IPS-18c (cell line): ENCODE data around the gene FN1.

ENCODE experiments used
- H3K4me3 ChIP-seq: 2 replicates; pipeline ENCODE4 v1.7.0; 2013; ENCODE audit warnings: low read depth, mild to moderate bottlenecking, low read length, moderate library complexity; ENCODE audit not compliant: insufficient read depth
- H3K9me3 ChIP-seq: one replicate; pipeline ENCODE4 v1.6.1; 2013; ENCODE audit warnings: mild to moderate bottlenecking, low read length, moderate library complexity; ENCODE audit not compliant: control insufficient read depth, insufficient read depth

Gene FN1

DNA sequence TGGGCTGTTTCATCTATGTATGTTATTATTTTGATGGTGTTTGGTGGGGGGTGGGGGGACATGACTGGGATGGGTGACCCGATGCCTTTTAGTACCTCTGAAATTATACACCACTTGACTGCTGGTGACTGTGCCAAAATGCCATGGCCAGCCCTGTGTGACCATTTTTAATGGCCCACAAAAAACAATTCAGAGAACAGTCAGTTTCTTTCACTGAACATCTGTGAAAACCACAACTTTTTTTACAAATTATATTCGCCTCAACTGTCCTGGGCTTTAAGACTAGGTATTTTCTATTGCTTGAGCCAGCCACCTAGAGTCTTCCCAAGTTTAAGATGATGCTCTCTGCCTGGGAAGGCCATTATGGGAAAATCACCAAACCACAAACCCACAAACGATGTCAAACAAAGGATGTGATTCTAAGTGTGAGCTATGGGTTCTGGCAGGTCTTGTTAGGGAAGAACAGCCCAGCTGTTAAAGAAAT lies 33.9 kb downstream of the FN1 start:
- no peaks in the 10 kb centered on the region for H3K9me3 ChIP-seq
- H3K4me3 ChIP-seq, result no peak overlapping the region

DNA sequence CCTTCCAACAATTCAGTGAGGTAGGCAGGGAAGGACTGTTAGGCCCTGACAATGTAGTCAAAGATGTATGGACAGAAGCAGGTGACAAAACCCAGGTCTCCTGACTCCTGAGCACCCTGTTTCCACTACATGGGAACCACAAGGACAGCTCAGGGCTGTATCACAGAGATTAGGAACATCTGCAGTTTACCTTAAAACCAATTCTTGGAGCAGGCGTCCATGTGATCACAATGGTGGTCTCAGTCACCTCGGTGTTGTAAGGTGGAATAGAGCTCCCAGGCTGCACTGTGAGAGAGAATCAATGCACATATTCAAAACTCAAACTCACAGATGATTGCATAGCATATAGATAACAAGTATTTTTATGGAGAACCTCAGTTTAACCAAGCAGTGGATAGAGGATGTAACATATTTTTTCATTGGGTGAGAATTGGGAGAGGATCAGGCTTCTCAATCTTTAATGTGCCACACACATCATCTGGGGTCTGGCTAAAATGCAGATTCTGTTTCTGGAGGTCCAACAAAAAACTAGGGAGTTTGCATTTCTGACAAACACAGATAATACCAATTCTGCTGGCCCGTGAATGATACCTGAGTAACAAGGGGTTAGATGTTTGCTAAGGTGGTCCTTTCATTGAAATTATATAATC lies 36.7 kb downstream of the FN1 start:
- Histone ChIP-seq H3K4me3 (no peak overlapping the region), H3K9me3 (no peaks in the 10 kb centered on the region)

DNA sequence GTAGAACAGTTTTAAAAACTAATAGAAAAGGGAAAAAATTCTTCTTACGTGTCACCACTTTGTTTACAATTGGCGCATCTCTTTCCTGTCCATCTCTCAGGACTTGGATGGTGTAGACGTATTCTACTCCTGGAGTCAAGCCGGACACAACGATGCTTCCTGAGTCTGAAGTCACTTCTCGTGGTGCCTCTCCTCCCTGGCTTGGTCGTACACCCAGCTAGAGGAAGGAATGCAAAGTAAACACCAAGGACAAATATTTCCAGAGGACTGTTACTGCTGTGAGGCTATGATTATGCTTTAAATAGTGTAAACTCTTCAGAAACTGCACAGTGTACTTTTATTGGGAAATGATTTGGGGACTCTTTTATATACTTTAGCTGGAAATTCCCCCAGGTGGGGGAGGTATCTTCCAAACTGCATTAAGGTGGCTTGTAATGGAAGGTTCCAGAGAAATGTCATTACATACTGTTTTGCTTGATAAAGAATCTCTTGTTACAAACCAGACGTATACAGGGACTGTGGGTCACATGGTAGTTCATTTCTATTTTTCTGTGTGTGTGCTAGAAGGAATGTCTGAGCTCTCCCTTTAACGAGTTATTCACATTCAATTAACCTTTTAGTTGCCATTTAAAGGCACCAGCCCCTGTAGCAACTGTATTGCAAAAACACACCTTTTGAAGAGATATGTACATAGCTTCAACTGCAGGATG lies 38.1 kb downstream of the FN1 start:
- Histone ChIP-seq H3K9me3 (no peaks in the 10 kb centered on the region), H3K4me3 (no peak overlapping the region)

DNA sequence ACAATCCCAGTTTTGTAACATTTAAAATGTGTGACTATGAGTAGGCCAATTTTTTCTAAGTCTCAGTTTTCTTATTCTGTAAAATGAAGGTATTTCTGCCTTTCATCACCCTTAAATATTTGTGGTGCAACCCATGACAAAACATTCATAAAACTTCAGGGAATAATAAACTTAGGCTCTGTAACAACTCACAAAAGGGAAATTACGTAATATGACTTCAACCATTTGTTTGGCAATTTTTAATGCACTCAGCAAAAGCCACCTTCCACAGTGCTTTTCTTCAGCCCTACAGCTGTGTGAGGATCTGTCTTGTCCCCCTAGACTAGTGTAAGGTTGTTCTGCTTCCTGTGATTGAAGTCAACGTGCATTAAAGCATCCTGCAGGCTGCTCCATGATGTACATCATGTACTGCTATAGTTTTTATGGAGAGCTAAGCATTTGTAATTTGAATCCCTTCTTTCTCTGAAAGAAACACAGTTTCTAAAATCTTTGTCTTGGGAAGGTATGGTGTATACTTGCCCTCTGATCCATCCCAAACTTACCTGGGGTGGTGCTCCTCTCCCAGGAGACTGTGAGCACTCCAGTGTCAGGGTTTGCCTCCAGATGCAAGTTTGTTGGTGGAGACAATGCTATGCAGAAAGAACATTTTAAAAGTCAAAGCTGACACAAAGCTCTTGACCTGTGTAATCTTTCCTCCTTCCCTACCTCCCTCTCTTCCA lies 39.1 kb downstream of the FN1 start:
- Histone ChIP-seq H3K4me3 (no peak overlapping the region), H3K9me3 (no peaks in the 10 kb centered on the region)

DNA sequence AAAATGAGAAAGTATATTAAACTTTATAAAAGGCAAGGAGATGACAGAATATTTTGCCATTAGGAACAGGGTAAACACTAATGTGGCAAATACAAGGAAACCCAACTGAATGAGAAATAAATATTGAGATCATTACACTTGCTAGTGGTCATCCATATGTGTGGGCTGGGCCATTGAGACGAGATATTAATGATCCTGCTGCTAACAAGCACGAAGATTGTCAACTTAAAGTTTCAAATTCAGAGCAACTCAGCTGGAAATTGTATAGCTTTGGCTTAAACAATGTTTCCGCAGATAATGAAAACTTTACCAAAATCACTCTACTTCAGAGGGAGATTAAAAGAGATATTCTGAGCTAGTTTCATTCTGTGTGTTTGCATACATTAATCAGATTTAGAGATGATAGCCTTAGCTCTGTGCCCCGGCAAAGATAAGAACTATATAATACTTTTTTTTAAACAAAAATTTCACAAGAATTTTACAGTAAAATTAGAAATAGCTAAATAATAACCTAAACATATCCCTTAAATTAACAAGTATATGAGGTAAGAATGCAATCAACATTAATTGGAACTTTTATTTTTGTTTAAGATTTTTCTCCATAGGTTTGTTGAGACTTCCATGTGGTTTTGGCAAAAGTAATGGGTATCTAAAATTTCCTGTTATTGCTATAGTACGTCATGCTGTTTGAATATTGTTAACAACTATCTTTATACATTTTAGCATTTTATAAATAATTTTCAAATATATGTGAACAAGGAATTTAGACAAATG lies 40.0 kb downstream of the FN1 start:
- H3K9me3 ChIP-seq, result no peaks in the 10 kb centered on the region
- H3K4me3 ChIP-seq, result no peak overlapping the region

DNA sequence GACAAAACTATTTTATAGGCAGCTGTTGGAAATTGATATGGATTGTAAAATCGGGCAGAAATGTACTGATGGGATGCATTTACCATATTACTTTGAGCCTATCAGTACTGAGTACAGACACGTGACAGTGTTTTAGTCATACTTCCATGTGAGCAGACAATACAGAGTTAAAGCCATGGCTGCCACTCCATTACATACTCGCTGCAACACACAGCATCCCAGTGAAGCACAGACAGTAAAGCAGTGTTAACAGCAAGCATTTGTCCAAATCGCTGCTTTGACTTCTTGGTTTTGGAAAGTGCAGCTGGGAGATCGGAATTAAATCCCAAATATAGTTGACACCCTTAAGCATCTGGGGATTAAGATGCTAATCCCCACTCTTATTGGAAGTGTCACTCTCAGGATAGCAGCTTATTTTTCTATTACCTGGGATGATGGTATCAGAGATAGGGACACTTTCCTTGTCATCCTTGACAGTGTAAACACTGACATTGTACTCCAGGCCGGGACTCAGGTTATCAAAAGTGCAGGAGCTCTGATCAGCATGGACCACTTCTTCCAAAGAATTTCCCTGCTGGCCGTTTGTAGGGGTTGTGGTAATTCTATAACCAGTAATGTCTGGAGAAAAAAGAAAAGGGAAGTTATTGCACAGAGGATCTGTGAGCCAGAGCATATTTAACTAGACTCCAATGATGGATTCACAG lies 41.6 kb downstream of the FN1 start:
- no peak overlapping the region for H3K4me3 ChIP-seq

DNA sequence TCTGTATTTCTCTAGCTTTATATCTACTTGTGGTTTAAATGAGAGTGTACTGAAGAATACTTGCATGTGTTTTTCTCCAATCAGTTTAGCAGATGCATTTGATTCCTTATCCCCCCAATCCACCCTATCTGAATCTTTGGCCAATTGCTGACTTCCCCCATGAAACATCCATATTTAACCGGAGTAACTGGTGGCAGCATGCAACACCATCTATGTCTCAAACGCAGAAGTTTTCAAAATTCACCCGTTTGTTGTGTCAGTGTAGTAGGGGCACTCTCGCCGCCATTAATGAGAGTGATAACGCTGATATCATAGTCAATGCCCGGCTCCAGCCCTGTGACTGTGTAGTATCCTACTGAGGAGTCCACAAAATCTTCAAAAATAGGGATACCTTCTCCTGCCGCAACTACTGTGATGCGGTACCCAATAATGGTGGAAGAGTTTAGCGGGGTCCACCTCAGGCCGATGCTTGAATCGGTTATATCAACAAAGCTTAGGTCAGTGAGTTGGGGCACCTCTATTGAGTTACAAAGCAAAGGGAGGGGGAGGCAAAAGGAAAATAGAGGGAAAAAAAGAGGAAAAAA lies 43.1 kb downstream of the FN1 start:
- Histone ChIP-seq H3K4me3 (no peak overlapping the region), H3K9me3 (no peaks in the 10 kb centered on the region)

More for the DNA sequence above, 41.6 kb downstream of the FN1 start:
- no peaks in the 10 kb centered on the region for H3K9me3 ChIP-seq

DNA sequence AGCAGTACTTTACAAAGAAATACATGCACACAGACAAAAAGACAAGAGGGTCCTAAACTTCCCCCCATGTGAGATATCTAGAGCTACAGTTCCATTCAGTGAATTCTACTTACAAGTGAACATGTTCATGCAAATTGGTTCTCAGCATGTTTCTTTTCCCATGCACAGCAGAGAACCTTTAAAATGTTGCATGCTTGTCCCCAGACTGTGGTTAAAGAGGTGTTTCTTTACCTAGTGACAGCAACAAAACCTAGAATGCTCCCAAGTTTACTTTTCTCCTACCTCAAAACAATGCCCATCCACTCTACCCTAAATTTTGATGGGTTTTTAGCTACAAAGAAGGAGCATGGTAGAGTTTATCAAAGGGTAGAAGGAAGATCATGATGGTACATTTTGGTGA lies 43.7 kb downstream of the FN1 start:
- Histone ChIP-seq H3K9me3 (no peaks in the 10 kb centered on the region), H3K4me3 (no peak overlapping the region)

DNA sequence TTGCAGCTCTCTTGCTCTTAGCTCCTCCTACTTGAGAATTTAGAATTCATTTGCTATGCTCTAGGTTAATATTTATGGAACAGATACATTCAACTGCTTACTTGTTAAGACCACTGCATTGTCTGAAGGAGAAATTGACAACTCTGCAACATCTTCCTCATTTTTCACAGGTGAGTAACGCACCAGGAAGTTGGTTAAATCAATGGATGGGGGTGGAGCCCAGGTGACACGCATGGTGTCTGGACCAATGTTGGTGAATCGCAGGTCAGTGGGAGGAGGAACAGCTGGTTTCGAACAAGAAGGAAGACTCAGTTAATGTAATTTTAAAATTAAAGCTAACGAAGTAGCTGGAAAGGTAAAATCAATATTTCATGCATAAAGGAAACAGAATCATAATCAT lies 44.3 kb downstream of the FN1 start:
- no peak overlapping the region for H3K4me3 ChIP-seq
- H3K9me3 ChIP-seq, result no peaks in the 10 kb centered on the region

DNA sequence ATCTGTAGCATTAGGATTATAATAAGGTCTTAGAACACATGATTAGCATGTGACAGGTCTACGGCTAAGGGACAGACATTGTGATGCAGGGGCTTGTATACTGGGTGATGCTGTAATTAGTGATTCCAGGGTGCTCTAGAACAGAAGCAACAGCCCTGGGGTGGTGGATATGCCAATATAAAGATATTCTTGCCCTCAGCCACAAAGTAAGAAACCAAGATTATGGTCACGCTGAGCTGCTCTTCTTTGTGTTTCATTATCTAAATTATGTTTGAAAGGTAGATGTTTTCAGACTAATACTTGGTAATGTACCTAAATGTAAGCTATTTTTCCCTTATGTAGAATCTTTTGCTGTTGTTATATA lies 45.3 kb downstream of the FN1 start:
- Histone ChIP-seq H3K9me3 (no peaks in the 10 kb centered on the region), H3K4me3 (no peak overlapping the region)

DNA sequence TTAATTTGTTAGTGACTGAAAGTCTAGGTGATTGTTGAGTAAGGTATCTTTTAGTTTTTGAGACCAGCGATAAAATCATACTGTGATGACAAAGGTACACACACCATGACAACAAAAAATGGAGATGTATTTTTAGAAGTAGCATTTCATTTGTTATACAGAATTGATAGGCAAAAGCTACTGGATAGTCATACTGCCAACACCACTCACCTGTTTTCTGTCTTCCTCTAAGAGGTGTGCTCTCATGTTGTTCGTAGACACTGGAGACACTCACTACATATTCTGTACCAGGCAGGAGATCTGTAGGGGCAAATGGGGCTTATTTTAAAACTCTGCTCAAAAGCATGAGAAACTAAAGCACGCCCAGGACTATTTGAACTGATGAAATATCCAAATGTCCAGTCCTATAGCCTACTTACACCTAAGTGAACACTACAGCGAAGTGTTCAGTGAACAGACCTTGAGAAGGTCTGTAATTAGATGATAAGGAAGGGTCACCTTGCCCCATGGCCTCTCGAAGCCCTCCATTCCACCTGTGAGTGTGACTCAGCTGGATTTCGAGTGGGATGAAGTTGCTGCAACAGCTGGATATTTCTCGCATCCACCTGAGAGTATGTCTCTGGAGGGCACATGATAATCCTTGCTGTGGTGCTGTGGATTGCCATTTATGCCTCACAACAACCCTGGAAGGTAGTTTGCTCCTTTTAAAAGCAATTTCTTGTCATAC lies 47.7 kb downstream of the FN1 start:
- no peaks in the 10 kb centered on the region for H3K9me3 ChIP-seq
- no peak overlapping the region for H3K4me3 ChIP-seq

DNA sequence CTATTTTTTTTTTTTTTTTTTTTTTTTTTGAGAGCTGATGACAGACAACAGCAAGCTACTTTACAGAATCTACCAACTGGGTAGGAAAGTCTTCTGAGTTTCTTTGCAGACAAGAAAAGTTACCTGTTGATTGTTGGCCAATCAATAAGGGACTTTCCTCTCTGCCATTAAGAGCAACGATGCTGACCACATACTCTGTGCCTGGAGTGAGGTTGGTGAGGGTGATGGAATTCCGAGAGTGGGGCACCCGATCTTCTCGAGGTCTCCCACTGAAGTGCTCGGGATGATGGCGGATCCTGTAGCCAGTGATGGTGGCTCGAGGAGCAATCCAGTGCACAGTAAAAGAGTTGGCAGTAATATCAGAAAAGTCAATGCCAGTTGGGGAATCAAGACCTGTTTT lies 49.3 kb downstream of the FN1 start:
- Histone ChIP-seq H3K4me3 (no peak overlapping the region), H3K9me3 (no peaks in the 10 kb centered on the region)

DNA sequence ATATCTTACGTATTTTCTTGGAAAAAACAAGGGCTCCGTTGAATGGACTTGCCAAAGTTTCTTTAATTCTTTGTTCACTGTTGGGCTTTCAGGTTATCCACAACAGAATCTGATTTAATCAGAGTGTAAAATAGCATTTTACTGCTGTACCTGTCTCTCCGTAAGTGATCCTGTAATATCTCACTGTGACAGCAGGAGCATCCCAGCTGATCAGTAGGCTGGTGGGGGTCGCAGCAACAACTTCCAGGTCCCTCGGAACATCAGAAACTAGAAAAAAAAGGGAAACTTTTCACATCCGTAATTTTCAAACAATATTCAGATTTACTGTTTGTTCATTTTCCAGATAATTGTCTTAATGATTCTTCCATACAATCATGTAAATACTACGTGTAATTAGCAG lies 51.2 kb downstream of the FN1 start:
- H3K9me3 ChIP-seq, result peaks cover 2% of the 10 kb centered on the region
- H3K4me3 ChIP-seq, result no peak overlapping the region

DNA sequence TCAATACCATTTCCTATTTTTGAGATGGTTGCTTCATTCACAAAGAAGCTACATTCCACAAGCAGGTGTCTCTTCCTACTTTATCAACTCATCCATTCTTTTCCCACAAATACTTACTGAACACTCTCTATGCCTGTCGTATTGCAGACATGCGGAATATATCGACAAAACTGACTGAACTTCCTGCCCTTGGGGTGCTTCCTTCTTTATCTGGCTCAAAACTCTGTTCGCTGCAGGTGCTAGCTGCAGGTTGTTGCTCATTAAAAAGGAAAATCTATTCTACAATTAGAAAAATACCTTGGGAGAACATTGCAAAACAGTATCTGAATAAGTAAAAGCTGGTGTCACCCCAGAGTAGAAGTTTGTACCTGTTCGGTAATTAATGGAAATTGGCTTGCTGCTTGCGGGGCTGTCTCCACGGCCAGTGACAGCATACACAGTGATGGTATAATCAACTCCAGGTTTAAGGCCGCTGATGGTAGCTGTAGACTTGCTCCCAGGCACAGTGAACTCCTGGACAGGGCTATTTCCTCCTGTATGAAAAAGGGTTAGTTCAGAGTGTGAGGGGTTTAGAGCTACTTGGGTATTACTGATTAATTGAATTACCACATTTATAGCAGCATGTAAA lies 52.1 kb downstream of the FN1 start:
- peaks cover 2% of the 10 kb centered on the region for H3K9me3 ChIP-seq
- no peak overlapping the region for H3K4me3 ChIP-seq

DNA sequence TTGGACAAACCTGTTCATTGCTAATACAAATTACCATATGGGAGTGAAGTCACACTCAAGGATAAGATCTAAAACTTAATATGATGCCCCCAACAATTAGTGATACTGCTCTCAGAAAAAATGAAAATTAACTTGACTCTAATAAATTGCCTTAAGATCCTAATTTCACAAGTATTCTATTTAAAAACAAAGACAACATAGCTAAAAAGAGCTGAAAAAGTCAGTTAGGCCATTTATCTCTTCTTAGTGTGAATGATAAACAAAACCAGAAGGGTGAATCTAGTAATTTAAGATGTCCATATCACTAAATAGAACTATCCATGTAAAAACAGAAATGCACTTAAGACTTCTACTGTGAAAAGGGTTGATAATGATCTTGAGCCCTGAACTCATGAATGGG lies 53.4 kb downstream of the FN1 start:
- H3K9me3 ChIP-seq, result peaks cover 2% of the 10 kb centered on the region
- H3K4me3 ChIP-seq, result no peak overlapping the region

DNA sequence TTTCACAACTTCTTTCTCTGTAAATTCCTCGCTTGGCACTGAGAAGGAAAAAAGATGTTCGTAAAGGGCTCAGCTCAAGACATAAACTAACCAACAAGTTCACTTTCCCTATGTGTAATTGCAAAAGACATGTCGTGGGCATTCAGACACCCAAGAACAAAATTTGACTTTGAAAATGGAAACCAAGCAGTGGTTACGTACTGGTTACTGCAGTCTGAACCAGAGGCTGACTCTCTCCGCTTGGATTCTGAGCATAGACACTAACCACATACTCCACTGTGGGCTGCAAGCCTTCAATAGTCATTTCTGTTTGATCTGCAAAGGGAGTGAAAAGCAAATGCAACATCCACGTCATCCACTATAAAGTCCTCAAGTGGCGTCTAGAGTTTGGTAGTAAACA lies 53.9 kb downstream of the FN1 start:
- peaks cover 2% of the 10 kb centered on the region for H3K9me3 ChIP-seq
- no peak overlapping the region for H3K4me3 ChIP-seq
